ENCODE results near the gene SYT13. TPM values are rescaled to one million over a fixed set of nuclear protein-coding genes. Genes with fewer than 3 reads are reported as not detected.

Gene SYT13
- total RNA-seq, 4 donors from 2014 or later = 0.23 to 0.83 (median 0.42) TPM; not detected in 1

GRCh38 chr11:45270946-45271716, 15.0 kb downstream of the SYT13 start:
- no peak for DNase-seq (ENCODE audit: extremely low spot score)
- Histone ChIP-seq H3K27me3 (peaks cover 0 to 41% (median 0%) of the 10 kb centered on the region in 4 donors), H3K36me3 (no peaks in the 10 kb centered on the region), H3K4me3 (no peak overlapping the region), H3K27ac (replicated peaks in 1 of 4) (no peak overlapping the region), H3K9me3 (no peaks in the 10 kb centered on the region), H3K4me1 (no peaks in the 10 kb centered on the region)
- intact Hi-C loops (cut with DNase I) = no loop called here
- TF ChIP-seq EP300 (IDR thresholded peaks at IDR 0.05) = no peak
- no peak for TF ChIP-seq POLR2AphosphoS5 (IDR thresholded peaks at IDR 0.05)
- TF ChIP-seq POLR2A (IDR thresholded peaks at IDR 0.05; ENCODE audit: low read depth) = no peak
- TF ChIP-seq, protein P1, sequence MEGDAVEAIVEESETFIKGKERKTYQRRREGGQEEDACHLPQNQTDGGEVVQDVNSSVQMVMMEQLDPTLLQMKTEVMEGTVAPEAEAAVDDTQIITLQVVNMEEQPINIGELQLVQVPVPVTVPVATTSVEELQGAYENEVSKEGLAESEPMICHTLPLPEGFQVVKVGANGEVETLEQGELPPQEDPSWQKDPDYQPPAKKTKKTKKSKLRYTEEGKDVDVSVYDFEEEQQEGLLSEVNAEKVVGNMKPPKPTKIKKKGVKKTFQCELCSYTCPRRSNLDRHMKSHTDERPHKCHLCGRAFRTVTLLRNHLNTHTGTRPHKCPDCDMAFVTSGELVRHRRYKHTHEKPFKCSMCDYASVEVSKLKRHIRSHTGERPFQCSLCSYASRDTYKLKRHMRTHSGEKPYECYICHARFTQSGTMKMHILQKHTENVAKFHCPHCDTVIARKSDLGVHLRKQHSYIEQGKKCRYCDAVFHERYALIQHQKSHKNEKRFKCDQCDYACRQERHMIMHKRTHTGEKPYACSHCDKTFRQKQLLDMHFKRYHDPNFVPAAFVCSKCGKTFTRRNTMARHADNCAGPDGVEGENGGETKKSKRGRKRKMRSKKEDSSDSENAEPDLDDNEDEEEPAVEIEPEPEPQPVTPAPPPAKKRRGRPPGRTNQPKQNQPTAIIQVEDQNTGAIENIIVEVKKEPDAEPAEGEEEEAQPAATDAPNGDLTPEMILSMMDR (IDR thresholded peaks at IDR 0.05) = no peak
- 71% methylated on average over 4 of the region's 4 CpGs for WGBS

DNA sequence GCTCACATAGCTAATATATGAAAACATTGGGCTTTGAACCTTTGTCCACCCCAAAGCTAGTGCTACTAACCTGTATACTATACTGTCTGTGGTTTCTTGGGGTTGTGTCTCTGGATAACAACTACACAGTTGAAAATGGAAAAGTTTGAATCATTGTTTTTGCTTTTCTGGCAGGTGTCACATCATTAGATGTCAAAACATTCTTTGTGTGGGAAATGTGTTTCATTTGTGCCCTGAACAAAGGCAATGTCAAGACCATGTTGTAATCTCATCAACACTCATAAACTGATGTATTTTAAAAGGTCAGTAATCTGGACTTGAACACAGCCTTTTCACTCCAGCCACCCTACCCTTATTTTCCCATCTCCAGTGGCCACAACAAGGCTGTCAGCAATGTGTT, 16.5 kb downstream of the SYT13 start:
- DNase-seq (ENCODE audit: extremely low spot score) = no peak
- TF ChIP-seq POLR2A (IDR thresholded peaks at IDR 0.05; ENCODE audit: low read depth) (no peak), POLR2AphosphoS5 (IDR thresholded peaks at IDR 0.05) (no peak), EP300 (IDR thresholded peaks at IDR 0.05) (no peak)
- TF ChIP-seq, protein P1 (IDR thresholded peaks at IDR 0.05) = no peak
- Histone ChIP-seq H3K9me3 (no peaks in the 10 kb centered on the region), H3K36me3 (no peaks in the 10 kb centered on the region), H3K4me1 (no peaks in the 10 kb centered on the region), H3K27me3 (peaks cover 0 to 36% (median 0%) of the 10 kb centered on the region in 4 donors), H3K27ac (replicated peaks in 1 of 4) (no peak overlapping the region), H3K4me3 (no peak overlapping the region)
- intact Hi-C loops (cut with DNase I) = no loop called here

GRCh38 chr11:45267652-45268299, 18.4 kb downstream of the SYT13 start:
- Histone ChIP-seq H3K4me3 (no peak overlapping the region), H3K4me1 (no peaks in the 10 kb centered on the region), H3K36me3 (no peaks in the 10 kb centered on the region), H3K9me3 (no peaks in the 10 kb centered on the region), H3K27me3 (peaks cover 0 to 50% (median 0%) of the 10 kb centered on the region in 4 donors), H3K27ac (replicated peaks in 1 of 4) (no peak overlapping the region)
- intact Hi-C loops (cut with DNase I) = no loop called here
- 82% methylated on average over 13 of the region's 13 CpGs for WGBS
- TF ChIP-seq EP300 (IDR thresholded peaks at IDR 0.05) (no peak), POLR2AphosphoS5 (IDR thresholded peaks at IDR 0.05) (no peak), POLR2A (IDR thresholded peaks at IDR 0.05; ENCODE audit: low read depth) (no peak)
- TF ChIP-seq, protein P1 (IDR thresholded peaks at IDR 0.05) = no peak
- no peak for DNase-seq (ENCODE audit: extremely low spot score)

DNA sequence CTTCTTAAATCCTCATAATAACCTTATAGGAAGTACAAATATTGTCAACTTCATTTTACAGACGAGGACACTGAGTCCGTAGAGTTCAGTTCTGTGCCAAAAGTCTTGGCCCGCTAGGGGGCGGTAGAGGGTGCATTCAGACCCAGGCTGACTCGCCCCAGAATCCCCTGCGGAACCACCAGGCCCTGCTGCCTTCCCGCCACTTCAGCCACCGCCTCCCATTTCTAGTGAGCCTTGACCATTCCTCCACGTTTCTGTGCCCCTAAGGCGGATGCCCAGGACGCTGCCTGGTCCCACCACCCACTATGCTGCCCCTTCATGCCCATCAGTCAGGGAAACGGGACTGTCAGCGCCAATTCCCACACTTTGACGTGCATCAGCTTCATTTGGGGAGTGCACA, 19.1 kb downstream of the SYT13 start:
- no peak overlapping the region for H3K27ac ChIP-seq (replicated peaks in 1 of 4)

More for the DNA sequence above, 19.1 kb downstream of the SYT13 start:
- H3K4me1 ChIP-seq = no peaks in the 10 kb centered on the region
- H3K9me3 ChIP-seq = no peaks in the 10 kb centered on the region
- no peak overlapping the region for H3K4me3 ChIP-seq
- no peaks in the 10 kb centered on the region for H3K36me3 ChIP-seq
- WGBS = 69% methylated on average over 9 of the region's 14 CpGs
- DNase-seq (ENCODE audit: extremely low spot score) = no peak
- TF ChIP-seq EP300 (IDR thresholded peaks at IDR 0.05) = no peak
- TF ChIP-seq, protein P1 (IDR thresholded peaks at IDR 0.05) = no peak
- TF ChIP-seq POLR2A (IDR thresholded peaks at IDR 0.05; ENCODE audit: low read depth) = no peak
- no peak for TF ChIP-seq POLR2AphosphoS5 (IDR thresholded peaks at IDR 0.05)
- intact Hi-C loops (cut with DNase I) = no loop called here
- peaks cover 0 to 56% (median 0%) of the 10 kb centered on the region in 4 donors for H3K27me3 ChIP-seq

Measured in esophagus muscularis mucosa (tissue), 4 donors.